GM21390 (cell line): ENCODE results near the gene RETREG3.
"Not testable (repeated sequence)": the region's sequence is repeated elsewhere in the genome, so short reads cannot be mapped to it uniquely, and the experiment has no call there.

Experiments
- ATAC-seq: cut with Tn5 transposase; IDR thresholded peaks from one replicate; pipeline ENCODE4 v1.9.1; 2021; ENCODE audit not compliant: unreplicated experiment

RETREG3 gene

GRCh38 chr17:42573095-42573494 lies 36.1 kb downstream of the RETREG3 start:
- no peak for ATAC-seq

DNA sequence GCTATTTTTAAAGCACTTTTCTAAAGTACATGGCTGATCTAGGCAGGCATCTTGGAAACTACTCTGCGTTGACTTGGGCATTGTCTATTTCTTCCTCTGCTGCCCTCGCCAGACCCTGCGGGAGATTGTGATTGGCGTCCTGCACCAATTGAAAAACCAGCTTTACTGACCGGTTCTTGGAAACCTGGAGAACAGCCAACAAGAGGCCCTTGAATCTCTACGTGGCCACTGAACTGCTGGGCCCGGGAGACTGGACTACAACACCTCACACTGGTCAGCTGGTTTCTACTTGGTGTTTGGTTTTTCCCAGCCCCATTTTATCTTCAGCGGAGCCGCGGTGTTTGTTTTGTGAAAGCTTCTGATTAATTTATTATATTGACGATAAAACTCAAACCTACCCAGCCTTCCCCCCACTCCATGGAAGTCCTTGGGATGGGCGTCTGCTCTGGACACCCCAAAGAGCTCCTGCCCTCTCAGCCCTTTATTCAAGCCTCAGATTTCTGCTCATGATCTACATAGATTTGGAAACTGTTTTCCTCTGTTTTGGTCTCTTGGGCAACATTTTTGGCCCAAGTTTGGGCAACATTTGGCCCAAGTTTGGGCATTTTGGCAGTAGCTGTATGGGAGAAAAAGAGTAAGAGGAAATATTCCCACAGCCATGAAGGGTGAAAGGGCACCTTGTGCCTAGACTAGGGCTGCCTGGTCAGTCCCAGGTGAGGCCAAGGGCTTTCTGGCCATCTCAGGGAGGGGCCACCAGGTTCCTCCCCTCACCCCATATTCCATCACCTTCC lies 37.5 kb downstream of the RETREG3 start:
- ATAC-seq, result no peak

- no peak for ATAC-seq
Observed at GRCh38 chr17:42568341-42569111, 40.6 kb downstream of the RETREG3 start.

GRCh38 chr17:42566883-42567573 lies 42.1 kb downstream of the RETREG3 start, which contains the start of gene MLX:
TSS of gene MLX (plus strand) at chr17:42567100. CDS start at chr17:42567125, 25 bp downstream.
- no peak for ATAC-seq

- no peak for ATAC-seq
Observed at GRCh38 chr17:42566215-42566882, 42.8 kb downstream of the RETREG3 start.

DNA sequence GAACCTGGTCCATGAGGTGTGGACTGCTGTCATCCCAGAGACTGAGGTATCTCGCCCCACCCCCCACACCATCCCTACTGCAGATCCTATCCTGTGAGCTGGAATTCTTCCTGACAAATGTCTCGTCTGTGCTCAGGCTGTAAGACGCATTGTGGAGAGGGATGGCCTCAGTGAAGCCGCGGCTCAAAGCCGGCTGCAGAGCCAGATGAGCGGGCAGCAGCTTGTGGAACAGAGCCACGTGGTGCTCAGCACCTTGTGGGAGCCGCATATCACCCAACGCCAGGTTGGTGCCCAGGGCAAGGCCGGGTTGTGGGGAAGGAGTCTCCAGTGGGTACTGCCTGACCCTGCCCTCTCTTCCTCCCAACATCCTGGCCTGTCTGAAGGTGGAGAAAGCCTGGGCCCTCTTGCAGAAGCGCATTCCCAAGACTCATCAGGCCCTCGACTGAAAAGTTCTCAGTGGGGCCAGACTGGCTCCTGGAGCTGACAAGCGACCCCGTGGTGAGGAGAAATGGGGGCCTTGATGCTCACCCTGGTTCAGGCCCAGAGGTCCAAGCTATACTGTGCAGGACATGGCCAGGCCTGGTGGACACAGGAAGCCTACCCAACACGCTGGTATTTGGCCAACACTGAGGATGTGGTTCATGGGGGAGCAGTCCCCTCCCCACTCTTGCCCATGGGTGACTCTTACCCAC lies 43.5 kb downstream of the RETREG3 start:
- no peak for ATAC-seq

- ATAC-seq, result no peak
Observed at GRCh38 chr17:42564815-42565522, 44.2 kb downstream of the RETREG3 start.

- no peak for ATAC-seq
Observed at GRCh38 chr17:42563950-42564349, 45.2 kb downstream of the RETREG3 start.

DNA sequence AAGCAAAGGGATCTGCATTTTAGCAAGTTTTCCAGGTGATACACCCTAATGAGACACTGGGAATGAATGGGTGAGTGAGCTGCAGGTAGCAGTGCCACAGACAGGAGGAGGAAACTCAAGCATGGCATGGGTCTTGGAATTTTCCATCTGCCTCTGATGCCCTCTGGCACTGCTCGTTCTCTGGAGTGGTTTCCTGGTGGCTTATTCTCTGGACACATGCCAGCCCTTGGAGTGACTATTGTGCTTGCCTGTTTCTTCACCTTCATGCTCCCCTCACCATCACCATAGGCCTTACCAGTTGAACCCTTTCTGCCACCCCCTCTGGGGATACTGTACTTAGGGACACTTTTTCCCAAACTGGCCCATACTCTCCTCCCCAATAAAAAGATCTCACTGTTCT lies 45.6 kb downstream of the RETREG3 start:
- no peak for ATAC-seq

DNA sequence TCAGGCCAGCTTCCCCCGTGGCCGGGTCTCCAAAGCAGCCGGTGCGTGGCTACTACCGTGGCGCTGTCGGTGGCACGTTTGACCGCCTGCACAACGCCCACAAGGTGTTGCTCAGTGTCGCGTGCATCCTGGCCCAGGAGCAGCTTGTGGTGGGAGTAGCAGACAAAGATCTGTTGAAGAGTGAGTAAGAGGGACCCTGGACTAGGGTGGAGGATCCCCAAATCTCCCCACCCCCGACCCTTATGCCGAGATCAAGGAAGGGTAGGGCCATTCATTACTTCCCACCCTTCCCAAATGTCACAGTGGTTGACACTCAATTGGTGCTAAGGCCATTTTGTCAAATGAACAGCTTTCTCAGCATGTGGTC lies 46.0 kb downstream of the RETREG3 start:
- ATAC-seq, result no peak

DNA sequence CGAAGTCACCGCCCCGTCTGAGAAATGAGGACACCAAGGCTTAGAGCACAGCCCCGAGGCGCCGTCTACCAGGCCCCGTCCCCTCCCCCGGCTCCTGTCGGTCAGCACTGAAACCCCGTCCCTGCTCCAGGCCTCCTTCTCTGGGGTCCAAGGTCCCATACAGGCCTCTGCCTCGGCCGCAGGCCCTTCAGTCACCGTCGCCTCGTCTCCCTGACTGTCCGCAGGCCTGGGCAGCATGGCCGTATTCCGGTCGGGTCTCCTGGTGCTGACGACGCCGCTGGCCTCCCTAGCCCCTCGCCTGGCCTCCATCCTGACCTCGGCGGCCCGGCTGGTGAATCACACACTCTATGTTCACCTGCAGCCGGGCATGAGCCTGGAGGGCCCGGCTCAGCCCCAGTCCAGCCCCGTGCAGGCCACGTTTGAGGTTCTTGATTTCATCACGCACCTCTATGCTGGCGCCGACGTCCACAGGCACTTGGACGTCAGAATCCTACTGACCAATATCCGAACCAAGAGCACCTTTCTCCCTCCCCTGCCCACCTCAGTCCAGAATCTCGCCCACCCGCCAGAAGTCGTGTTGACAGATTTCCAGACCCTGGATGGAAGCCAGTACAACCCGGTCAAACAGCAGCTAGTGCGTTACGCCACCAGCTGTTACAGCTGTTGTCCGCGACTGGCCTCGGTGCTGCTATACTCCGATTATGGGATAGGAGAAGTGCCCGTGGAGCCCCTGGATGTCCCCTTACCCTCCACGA lies 46.6 kb downstream of the RETREG3 start:
- no peak for ATAC-seq

GRCh38 chr17:42561897-42562387 lies 47.2 kb downstream of the RETREG3 start, which contains the start of gene COASY:
TSS of gene COASY (plus strand) at chr17:42562148. CDS start at chr17:42562623, 475 bp downstream.
- ATAC-seq, result no peak

- no peak for ATAC-seq
Observed at GRCh38 chr17:42560246-42560645, 48.9 kb downstream of the RETREG3 start.

- no peak for ATAC-seq
Observed at GRCh38 chr17:42559075-42559474, 50.1 kb downstream of the RETREG3 start.

DNA sequence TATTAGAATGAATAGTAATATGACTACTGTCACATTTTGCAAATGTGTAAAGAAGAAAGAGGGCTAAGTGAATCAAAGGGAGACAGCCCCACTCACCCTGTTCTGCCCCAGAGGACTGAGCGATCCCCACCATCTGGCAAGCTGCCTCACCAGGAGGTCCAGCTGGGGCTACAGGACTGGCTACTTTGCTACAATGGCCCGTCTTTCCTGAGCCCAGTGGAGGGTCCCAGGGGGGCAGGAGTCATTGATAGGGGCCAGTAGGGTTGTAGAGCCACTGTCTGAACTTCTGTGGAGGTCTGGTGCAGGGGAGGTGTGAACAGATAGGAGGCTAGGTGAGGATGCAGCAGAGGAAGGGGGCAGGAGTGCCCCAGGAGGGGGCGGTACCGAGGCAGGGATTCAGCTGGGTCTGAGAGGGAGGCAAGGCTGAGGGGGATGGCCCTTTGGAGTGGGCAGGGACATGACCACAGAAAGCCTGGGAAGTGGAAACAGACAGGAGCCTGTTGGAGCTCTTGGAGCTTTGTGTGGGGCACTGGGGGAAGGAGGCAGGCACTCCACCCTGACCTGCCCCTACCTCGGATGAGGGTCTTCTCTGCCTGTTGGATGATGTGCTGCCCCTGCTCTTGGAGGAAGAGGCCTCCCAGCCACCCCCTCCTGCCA lies 53.1 kb downstream of the RETREG3 start:
- ATAC-seq, result not testable (repeated sequence)

DNA sequence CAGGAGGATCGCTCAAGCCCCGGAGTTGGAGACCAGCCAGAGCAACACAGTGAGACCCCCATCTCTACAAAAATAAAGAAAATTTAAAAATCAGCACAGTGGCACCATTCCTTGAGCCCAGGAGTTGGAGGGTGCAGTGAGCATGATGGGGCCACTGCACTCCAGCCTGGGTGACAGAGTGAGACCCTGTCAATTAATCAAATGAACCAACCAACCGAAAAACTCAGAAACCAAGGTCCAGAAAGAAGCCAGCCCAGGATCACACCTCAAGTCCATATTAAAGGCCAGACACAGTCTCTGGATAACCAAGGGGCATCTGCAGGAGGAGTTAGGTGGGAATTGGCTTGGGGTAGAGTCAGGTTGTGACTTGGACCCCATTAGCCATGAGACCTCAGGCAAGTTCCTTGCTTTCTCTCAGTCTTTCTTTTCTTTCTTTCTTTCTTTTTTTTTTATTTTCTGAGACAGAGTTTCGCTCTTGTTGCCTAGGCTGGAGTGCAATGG lies 54.0 kb downstream of the RETREG3 start:
- no peak for ATAC-seq

GRCh38 chr17:42554250-42555121 lies 54.7 kb downstream of the RETREG3 start:
- ATAC-seq, result peak; percentile 79
